Neural cell (in vitro differentiated cells): Measurements from ENCODE around the gene PEX11A. TPM values are rescaled to one million over a fixed set of nuclear protein-coding genes. Genes with fewer than 3 reads are reported as not detected.

Experiments used
- H2AFZ ChIP-seq: fragments of 200-600, 300-800 bp; sonication (generic), shearing (Covaris generic); 2 replicates; pipeline ENCODE4 v1.6.0; 2014; ENCODE audit warnings: low read depth, mild to moderate bottlenecking, antibody characterized with exemption, low read length, moderate library complexity
- H3F3A ChIP-seq: fragments of 200-600 bp; shearing (Covaris generic); 2 replicates; pipeline ENCODE4 v1.6.1; 2016; ENCODE audit warnings: mild to moderate bottlenecking, moderate library complexity, mixed read lengths, antibody characterized with exemption, low read length; ENCODE audit not compliant: insufficient read depth, poor library complexity, severe bottlenecking
- H3K27ac ChIP-seq: fragments of 200-600, 300-800 bp; sonication (generic), shearing (Covaris generic); 2 replicates; pipeline ENCODE4 v1.5.1; 2014; ENCODE audit warnings: mild to moderate bottlenecking, low read length, moderate library complexity
- H3K27me3 ChIP-seq: fragments of 300-800, 200-600 bp; sonication (generic), shearing (Covaris generic); 2 replicates; pipeline ENCODE4 v1.6.0; 2014; ENCODE audit warnings: mild to moderate bottlenecking, low read depth, low read length, moderate library complexity; ENCODE audit not compliant: insufficient read depth
- H3K36me3 ChIP-seq: fragments of 300-800, 200-600 bp; sonication (generic), shearing (Covaris generic); 2 replicates; pipeline ENCODE4 v1.5.1; 2014; ENCODE audit warnings: mild to moderate bottlenecking, antibody characterized with exemption, low read length, moderate library complexity; ENCODE audit not compliant: insufficient read depth
- H3K4me2 ChIP-seq: fragments of 300-800, 200-600 bp; sonication (generic), shearing (Covaris generic); 2 replicates; pipeline ENCODE4 v1.6.0; 2014; ENCODE audit warnings: mild to moderate bottlenecking, low read length
- H3K4me3 ChIP-seq: fragments of 300-800, 200-600 bp; sonication (generic), shearing (Covaris generic); 2 replicates; pipeline ENCODE4 v1.5.1; 2014; ENCODE audit warnings: mild to moderate bottlenecking, low read length, moderate library complexity
- H3K79me2 ChIP-seq: fragments of 200-600 bp; shearing (Covaris generic); replicated peaks from 2 replicates; pipeline ENCODE4 v1.6.0; 2014; ENCODE audit warnings: mild to moderate bottlenecking, low read length, moderate library complexity; ENCODE audit not compliant: insufficient read depth
- H3K9ac ChIP-seq: fragments of 300-800, 200-600 bp; sonication (generic), shearing (Covaris generic); 2 replicates; pipeline ENCODE4 v1.6.1; 2016; ENCODE audit warnings: mild to moderate bottlenecking, low read length, mixed read lengths
- H3K9me2 ChIP-seq: fragments of 200-600 bp; shearing (Covaris generic); 2 replicates; pipeline ENCODE4 v1.6.1; 2016; ENCODE audit warnings: mild to moderate bottlenecking, low read length, mixed read lengths; ENCODE audit not compliant: insufficient read depth
- H3K9me3 ChIP-seq: fragments of 200-600, 300-800 bp; sonication (generic), shearing (Covaris generic); 2 replicates; pipeline ENCODE4 v1.6.1; 2016; ENCODE audit warnings: mild to moderate bottlenecking, mixed run types, low read length, moderate library complexity, mixed read lengths
- H4K20me1 ChIP-seq: fragments of 200-600 bp; shearing (Covaris generic); 2 replicates; pipeline ENCODE4 v1.6.1; 2016; ENCODE audit warnings: mild to moderate bottlenecking, mixed run types; ENCODE audit not compliant: insufficient read depth
- EP300 ChIP-seq: fragments of 450-650 bp; conservative IDR thresholded peaks from 2 replicates; pipeline ENCODE4 v1.6.1; 2014; ENCODE audit warnings: antibody characterized with exemption, mild to moderate bottlenecking, moderate library complexity; ENCODE audit not compliant: poor library complexity, severe bottlenecking
- EZH2 ChIP-seq: fragments of 200-600, 300-800 bp; shearing (Covaris generic), sonication (generic); IDR thresholded peaks from 2 replicates; pipeline ENCODE4 v1.6.1; 2014; ENCODE audit warnings: antibody characterized with exemption, low read length, borderline replicate concordance, mild to moderate bottlenecking; ENCODE audit not compliant: insufficient read depth, poor library complexity, severe bottlenecking
- MXI1 ChIP-seq: fragments of 450-650 bp; conservative IDR thresholded peaks from 2 replicates; pipeline ENCODE4 v1.6.1; 2014; ENCODE audit warnings: antibody characterized with exemption, mild to moderate bottlenecking; ENCODE audit not compliant: poor library complexity, severe bottlenecking
- POLR2AphosphoS5 ChIP-seq: IDR thresholded peaks from 2 replicates; pipeline ENCODE4 v1.6.1; 2012
- RAD21 ChIP-seq: fragments of 450-650 bp; conservative IDR thresholded peaks from 2 replicates; pipeline ENCODE4 v1.6.1; 2014; ENCODE audit warnings: antibody characterized with exemption, mild to moderate bottlenecking, moderate library complexity
- SMC3 ChIP-seq: fragments of 450-650 bp; conservative IDR thresholded peaks from 2 replicates; pipeline ENCODE4 v1.6.1; 2014; ENCODE audit warnings: antibody characterized with exemption, mild to moderate bottlenecking, moderate library complexity; ENCODE audit not compliant: poor library complexity
- TAF1 ChIP-seq: IDR thresholded peaks from 2 replicates; pipeline ENCODE4 v1.6.1; 2012; ENCODE audit warnings: low read depth
- polyA plus RNA-seq: library from polyadenylated mRNA; depleted of rRNA; stranded (reverse); fragments of >200 nt; gene quantifications from 2 replicates; pipeline ENCODE4 v1.2.3, GENCODE V29; 2014
- TF ChIP-seq, protein P1 (sequence below): fragments of 450-650 bp; IDR thresholded peaks from 2 replicates; pipeline ENCODE4 v1.5.1; 2014; ENCODE audit warnings: antibody characterized with exemption, mild to moderate bottlenecking, moderate library complexity; ENCODE audit not compliant: poor library complexity, severe bottlenecking
- TF ChIP-seq, protein P2 (sequence below): IDR thresholded peaks from 2 replicates; pipeline ENCODE4 v1.6.1; 2012; ENCODE audit warnings: borderline replicate concordance

Gene PEX11A
- polyA plus RNA-seq, 1 donor from 2014 or later = 13.6 TPM

DNA sequence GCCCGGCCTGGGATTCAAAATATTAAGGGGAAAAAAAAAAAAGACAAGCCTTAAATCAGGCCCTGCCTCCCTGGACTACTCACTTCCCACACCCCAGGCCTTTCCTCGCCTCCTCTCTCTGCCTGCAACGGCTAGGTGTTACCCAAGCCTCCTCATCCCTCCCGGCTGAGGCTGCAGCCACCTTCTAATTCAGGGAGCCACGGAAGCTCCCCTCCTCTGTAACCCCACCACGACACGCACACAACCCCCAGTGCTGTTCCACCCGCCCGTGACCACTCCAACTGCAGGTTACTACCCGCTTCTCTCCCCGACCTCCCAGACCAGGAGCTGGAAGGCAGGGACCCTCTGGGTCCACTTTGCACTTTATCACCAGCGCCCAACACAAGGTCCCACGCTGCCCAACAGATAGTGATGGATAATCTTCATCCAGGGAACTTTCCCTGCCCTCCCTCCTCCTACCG is 36.2 kb downstream of the PEX11A start:
- peak overlapping the region; percentile 69 for H2AFZ ChIP-seq
- TF ChIP-seq EZH2 (no peak), EP300 (no peak), RAD21 (no peak), SMC3 (no peak), POLR2AphosphoS5 (no peak), TAF1 (no peak), MXI1 (no peak)
- TF ChIP-seq, protein P1, sequence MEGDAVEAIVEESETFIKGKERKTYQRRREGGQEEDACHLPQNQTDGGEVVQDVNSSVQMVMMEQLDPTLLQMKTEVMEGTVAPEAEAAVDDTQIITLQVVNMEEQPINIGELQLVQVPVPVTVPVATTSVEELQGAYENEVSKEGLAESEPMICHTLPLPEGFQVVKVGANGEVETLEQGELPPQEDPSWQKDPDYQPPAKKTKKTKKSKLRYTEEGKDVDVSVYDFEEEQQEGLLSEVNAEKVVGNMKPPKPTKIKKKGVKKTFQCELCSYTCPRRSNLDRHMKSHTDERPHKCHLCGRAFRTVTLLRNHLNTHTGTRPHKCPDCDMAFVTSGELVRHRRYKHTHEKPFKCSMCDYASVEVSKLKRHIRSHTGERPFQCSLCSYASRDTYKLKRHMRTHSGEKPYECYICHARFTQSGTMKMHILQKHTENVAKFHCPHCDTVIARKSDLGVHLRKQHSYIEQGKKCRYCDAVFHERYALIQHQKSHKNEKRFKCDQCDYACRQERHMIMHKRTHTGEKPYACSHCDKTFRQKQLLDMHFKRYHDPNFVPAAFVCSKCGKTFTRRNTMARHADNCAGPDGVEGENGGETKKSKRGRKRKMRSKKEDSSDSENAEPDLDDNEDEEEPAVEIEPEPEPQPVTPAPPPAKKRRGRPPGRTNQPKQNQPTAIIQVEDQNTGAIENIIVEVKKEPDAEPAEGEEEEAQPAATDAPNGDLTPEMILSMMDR = no peak
- TF ChIP-seq, protein P2, sequence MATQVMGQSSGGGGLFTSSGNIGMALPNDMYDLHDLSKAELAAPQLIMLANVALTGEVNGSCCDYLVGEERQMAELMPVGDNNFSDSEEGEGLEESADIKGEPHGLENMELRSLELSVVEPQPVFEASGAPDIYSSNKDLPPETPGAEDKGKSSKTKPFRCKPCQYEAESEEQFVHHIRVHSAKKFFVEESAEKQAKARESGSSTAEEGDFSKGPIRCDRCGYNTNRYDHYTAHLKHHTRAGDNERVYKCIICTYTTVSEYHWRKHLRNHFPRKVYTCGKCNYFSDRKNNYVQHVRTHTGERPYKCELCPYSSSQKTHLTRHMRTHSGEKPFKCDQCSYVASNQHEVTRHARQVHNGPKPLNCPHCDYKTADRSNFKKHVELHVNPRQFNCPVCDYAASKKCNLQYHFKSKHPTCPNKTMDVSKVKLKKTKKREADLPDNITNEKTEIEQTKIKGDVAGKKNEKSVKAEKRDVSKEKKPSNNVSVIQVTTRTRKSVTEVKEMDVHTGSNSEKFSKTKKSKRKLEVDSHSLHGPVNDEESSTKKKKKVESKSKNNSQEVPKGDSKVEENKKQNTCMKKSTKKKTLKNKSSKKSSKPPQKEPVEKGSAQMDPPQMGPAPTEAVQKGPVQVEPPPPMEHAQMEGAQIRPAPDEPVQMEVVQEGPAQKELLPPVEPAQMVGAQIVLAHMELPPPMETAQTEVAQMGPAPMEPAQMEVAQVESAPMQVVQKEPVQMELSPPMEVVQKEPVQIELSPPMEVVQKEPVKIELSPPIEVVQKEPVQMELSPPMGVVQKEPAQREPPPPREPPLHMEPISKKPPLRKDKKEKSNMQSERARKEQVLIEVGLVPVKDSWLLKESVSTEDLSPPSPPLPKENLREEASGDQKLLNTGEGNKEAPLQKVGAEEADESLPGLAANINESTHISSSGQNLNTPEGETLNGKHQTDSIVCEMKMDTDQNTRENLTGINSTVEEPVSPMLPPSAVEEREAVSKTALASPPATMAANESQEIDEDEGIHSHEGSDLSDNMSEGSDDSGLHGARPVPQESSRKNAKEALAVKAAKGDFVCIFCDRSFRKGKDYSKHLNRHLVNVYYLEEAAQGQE = no peak
- H3K27me3 ChIP-seq = no peaks in the 10 kb centered on the region
- peak overlapping the region; percentile 68 for H3K9ac ChIP-seq
- no peak overlapping the region for H3K27ac ChIP-seq
- H3K4me2 ChIP-seq = peak overlapping the region; percentile 84
- H3K9me3 ChIP-seq = no peaks in the 10 kb centered on the region
- no peaks in the 10 kb centered on the region for H3F3A ChIP-seq
- H4K20me1 ChIP-seq = no peaks in the 10 kb centered on the region
- no peaks in the 10 kb centered on the region for H3K79me2 ChIP-seq
- no peaks in the 10 kb centered on the region for H3K9me2 ChIP-seq
- H3K36me3 ChIP-seq = no peaks in the 10 kb centered on the region
- peak overlapping the region; percentile 95 for H3K4me3 ChIP-seq

DNA sequence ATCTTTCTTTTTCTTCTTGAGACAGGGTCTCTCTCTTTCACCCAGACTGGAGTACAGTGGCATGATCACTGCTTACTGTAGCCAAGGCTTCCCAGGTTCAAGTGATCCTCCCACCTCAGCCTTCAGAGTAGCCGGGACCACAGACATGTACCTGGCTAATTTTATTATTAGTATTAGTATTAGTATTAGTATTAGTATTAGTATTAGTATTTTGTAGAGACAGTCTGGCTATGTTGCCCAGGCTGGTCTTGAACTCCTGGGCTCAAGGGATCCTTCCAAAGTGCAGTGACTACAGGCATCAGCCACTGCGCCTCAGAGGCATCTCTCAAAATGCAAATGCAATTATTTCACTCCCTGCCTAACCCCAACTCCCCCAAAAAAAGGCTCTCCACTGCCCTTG is 37.0 kb downstream of the PEX11A start:
- Histone ChIP-seq H3K27ac (no peak overlapping the region), H3K9ac (no peak overlapping the region), H4K20me1 (no peaks in the 10 kb centered on the region), H3F3A (no peaks in the 10 kb centered on the region), H3K4me2 (no peak overlapping the region), H2AFZ (no peak overlapping the region), H3K9me2 (no peaks in the 10 kb centered on the region), H3K4me3 (no peak overlapping the region), H3K79me2 (no peaks in the 10 kb centered on the region), H3K36me3 (no peaks in the 10 kb centered on the region), H3K27me3 (no peaks in the 10 kb centered on the region), H3K9me3 (no peaks in the 10 kb centered on the region)
- no peak for TF ChIP-seq RAD21
- no peak for TF ChIP-seq SMC3
- TF ChIP-seq EZH2 = no peak
- TF ChIP-seq TAF1 = no peak
- TF ChIP-seq, protein P1 = no peak
- TF ChIP-seq, protein P2 = no peak
- no peak for TF ChIP-seq POLR2AphosphoS5
- no peak for TF ChIP-seq EP300
- no peak for TF ChIP-seq MXI1
